ENCODE results near the gene TRAPPC3. TPM values are rescaled to one million over a fixed set of nuclear protein-coding genes. Genes with fewer than 3 reads are reported as not detected.

TRAPPC3 gene
- total RNA-seq, 1 experiment from 2014 or later, result 86.6 TPM

DNA sequence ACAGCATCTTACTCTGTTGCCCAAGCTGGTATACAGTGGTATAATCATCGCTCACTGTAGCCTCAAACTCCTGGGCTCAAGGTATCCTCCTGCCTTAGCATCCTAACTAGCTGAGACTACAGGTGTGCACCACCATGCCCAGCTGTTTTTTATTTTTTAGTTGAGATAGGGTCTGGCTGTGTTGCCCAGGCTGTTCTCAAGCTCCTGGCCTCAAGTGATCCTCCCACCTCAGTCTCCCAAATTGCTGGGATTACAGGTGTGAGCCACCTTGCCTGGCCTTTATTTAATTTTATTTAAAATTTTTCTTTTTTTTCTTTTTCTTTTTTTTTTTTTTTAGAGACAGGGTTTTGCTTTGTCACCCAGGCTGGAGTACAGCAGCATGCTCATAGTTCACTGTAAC lies 15.9 kb upstream of the TRAPPC3 start:
- Histone ChIP-seq H3K36me3 (ENCODE audit: insufficient read depth, low read length, poor library complexity, severe bottlenecking) (no peaks in the 10 kb centered on the region), H3K4me1 (ENCODE audit: insufficient read depth, low read length, poor library complexity, severe bottlenecking) (peaks cover 21% of the 10 kb centered on the region), H3K9me3 (ENCODE audit: low read depth, low read length, poor library complexity, severe bottlenecking) (no peaks in the 10 kb centered on the region), H3K4me3 (ENCODE audit: low read depth, low read length, poor library complexity, severe bottlenecking) (no peak overlapping the region), H3K27me3 (replicated peaks; ENCODE audit: insufficient read depth, low read depth, low read length, poor library complexity) (no peaks in the 10 kb centered on the region), H3K27ac (ENCODE audit: low read depth, low read length, poor library complexity, severe bottlenecking) (no peak overlapping the region)
- no TSS peak for BruUV-seq (replicated peaks)
- CTCF ChIA-PET, result no interaction called here
- intact Hi-C loops (cut with micrococcal nuclease; ENCODE audit: unreplicated experiment), result no loop called here
- DNase-seq (ENCODE audit: low spot score), result no peak
- no peak for TF ChIP-seq EZH2 (IDR thresholded peaks at IDR 0.05; ENCODE audit: borderline replicate concordance, low read depth, low read length, poor library complexity, severe bottlenecking)
- TF ChIP-seq, protein P1, sequence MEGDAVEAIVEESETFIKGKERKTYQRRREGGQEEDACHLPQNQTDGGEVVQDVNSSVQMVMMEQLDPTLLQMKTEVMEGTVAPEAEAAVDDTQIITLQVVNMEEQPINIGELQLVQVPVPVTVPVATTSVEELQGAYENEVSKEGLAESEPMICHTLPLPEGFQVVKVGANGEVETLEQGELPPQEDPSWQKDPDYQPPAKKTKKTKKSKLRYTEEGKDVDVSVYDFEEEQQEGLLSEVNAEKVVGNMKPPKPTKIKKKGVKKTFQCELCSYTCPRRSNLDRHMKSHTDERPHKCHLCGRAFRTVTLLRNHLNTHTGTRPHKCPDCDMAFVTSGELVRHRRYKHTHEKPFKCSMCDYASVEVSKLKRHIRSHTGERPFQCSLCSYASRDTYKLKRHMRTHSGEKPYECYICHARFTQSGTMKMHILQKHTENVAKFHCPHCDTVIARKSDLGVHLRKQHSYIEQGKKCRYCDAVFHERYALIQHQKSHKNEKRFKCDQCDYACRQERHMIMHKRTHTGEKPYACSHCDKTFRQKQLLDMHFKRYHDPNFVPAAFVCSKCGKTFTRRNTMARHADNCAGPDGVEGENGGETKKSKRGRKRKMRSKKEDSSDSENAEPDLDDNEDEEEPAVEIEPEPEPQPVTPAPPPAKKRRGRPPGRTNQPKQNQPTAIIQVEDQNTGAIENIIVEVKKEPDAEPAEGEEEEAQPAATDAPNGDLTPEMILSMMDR (conservative IDR thresholded peaks at IDR 0.05; ENCODE audit: low read depth, low read length), result no peak
- POLR2A ChIA-PET (ENCODE audit: low non-redundant PET), result no interaction called here

DNA sequence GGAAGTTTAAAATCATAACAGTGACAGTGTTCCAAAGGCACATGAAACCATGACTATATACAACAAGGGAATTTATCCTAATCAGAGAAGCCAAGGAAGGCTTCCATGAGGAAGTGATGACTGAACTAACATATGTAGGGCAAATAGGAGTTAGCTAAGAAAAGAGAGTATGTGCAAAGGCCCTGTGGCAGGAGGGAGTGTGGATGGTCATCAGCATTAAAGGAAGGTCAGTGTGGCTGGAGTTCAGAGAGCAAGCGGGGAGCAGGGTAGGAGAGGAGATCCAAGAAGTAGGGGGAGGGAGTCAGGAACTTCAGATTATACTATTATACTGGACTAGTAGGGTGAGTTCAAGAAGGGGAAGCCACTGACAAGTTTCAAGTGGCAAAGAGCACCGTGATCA lies 15.1 kb upstream of the TRAPPC3 start:
- intact Hi-C loops (cut with micrococcal nuclease; ENCODE audit: unreplicated experiment), result no loop called here
- CTCF ChIA-PET, result interaction anchor here (0.7 kb wide), 1 partner anchor 47 kb away, joined by 11 read pairs; no protein-coding TSS in a partner anchor
- POLR2A ChIA-PET (ENCODE audit: low non-redundant PET), result no interaction called here

DNA sequence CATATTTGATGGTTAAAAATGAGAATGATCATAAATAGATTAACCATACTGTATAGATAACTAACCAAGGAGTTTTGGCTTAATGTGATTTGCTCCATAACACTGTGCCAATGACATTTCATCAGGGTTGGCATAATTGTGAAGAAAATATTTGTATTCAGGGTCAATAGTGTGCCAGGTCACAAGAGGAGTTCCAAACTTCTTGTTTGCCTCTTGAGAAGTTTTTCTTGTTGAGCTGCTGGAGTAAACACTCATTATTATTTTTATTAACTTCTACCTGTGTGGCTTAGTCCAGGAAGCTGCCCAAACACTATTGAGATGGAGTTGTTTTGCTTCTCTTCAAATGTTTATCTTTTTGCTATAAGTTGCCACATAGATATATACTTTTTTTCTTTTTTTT lies 14.1 kb upstream of the TRAPPC3 start:
- BruUV-seq (replicated peaks), result no TSS peak
- ChIA-PET CTCF (interaction anchor here (0.7 kb wide), 1 partner anchor 46 kb away, joined by 11 read pairs; no protein-coding TSS in a partner anchor), POLR2A (ENCODE audit: low non-redundant PET) (interaction anchor here (0.8 kb wide), 1 partner anchor 15 kb away, joined by 15 read pairs; no protein-coding TSS in a partner anchor)
- H3K27ac ChIP-seq (ENCODE audit: low read depth, low read length, poor library complexity, severe bottlenecking), result no peak overlapping the region
- H3K27me3 ChIP-seq (replicated peaks; ENCODE audit: insufficient read depth, low read depth, low read length, poor library complexity), result no peaks in the 10 kb centered on the region
- TF ChIP-seq, protein P1 (conservative IDR thresholded peaks at IDR 0.05; ENCODE audit: low read depth, low read length), result no peak
- TF ChIP-seq EZH2 (IDR thresholded peaks at IDR 0.05; ENCODE audit: borderline replicate concordance, low read depth, low read length, poor library complexity, severe bottlenecking), result no peak
- H3K4me3 ChIP-seq (ENCODE audit: low read depth, low read length, poor library complexity, severe bottlenecking), result no peak overlapping the region
- no peaks in the 10 kb centered on the region for H3K36me3 ChIP-seq (ENCODE audit: insufficient read depth, low read length, poor library complexity, severe bottlenecking)
- intact Hi-C loops (cut with micrococcal nuclease; ENCODE audit: unreplicated experiment), result no loop called here
- peaks cover 27% of the 10 kb centered on the region for H3K4me1 ChIP-seq (ENCODE audit: insufficient read depth, low read length, poor library complexity, severe bottlenecking)
- no peaks in the 10 kb centered on the region for H3K9me3 ChIP-seq (ENCODE audit: low read depth, low read length, poor library complexity, severe bottlenecking)
- DNase-seq (ENCODE audit: low spot score), result no peak

More for the DNA sequence above, 15.1 kb upstream of the TRAPPC3 start:
- TF ChIP-seq EZH2 (IDR thresholded peaks at IDR 0.05; ENCODE audit: borderline replicate concordance, low read depth, low read length, poor library complexity, severe bottlenecking), result no peak
- TF ChIP-seq, protein P1 (conservative IDR thresholded peaks at IDR 0.05; ENCODE audit: low read depth, low read length), result no peak
- no peaks in the 10 kb centered on the region for H3K27me3 ChIP-seq (replicated peaks; ENCODE audit: insufficient read depth, low read depth, low read length, poor library complexity)
- H3K27ac ChIP-seq (ENCODE audit: low read depth, low read length, poor library complexity, severe bottlenecking), result no peak overlapping the region
- H3K4me1 ChIP-seq (ENCODE audit: insufficient read depth, low read length, poor library complexity, severe bottlenecking), result peaks cover 24% of the 10 kb centered on the region
- BruUV-seq (replicated peaks), result no TSS peak
- H3K9me3 ChIP-seq (ENCODE audit: low read depth, low read length, poor library complexity, severe bottlenecking), result no peaks in the 10 kb centered on the region
- DNase-seq (ENCODE audit: low spot score), result no peak
- no peak overlapping the region for H3K4me3 ChIP-seq (ENCODE audit: low read depth, low read length, poor library complexity, severe bottlenecking)
- H3K36me3 ChIP-seq (ENCODE audit: insufficient read depth, low read length, poor library complexity, severe bottlenecking), result no peaks in the 10 kb centered on the region
